ENCODE measurements around the gene EXOSC3. TPM values are rescaled to one million over a fixed set of nuclear protein-coding genes. Genes with fewer than 3 reads are reported as not detected.

EXOSC3 gene
- total RNA-seq (38.0 and 39.1 TPM in 2 replicates), polyA plus RNA-seq (21.5 and 25.0 TPM in 2 replicates), polyA minus RNA-seq (14.2 and 26.6 TPM in 2 replicates), Bru-seq, nascent RNA (percentile 94 among the genes with signal in this experiment), BruChase-seq, experiment 1, labeled RNA remaining after a 6-hour chase (percentile 92 among the genes with signal in this experiment), BruChase-seq, experiment 2, labeled RNA remaining after a 2-hour chase (percentile 97 among the genes with signal in this experiment)
- 16.2 and 18.4 TPM in 2 replicates for polyA plus RNA-seq (2011; cell fraction: cytosol; rRNA removed)
- 9.7 and 13.0 TPM in 2 replicates for polyA plus RNA-seq (2011; cell fraction: nucleus; rRNA removed)
- polyA plus RNA-seq (2012): 28.8 and 31.4 TPM in 2 replicates
- 51.2 TPM for polyA minus RNA-seq (2011; cell fraction: cytosol; rRNA and poly(A)+ RNA removed)
- 18.0 and 34.6 TPM in 2 replicates for polyA minus RNA-seq (2011; cell fraction: nucleus; rRNA and poly(A)+ RNA removed)
- long read RNA-seq, transcript EXOSC3-202 (3 exons, 768 nt): minor isoform, 12 of 79 reads
- long read RNA-seq, transcript EXOSC3-201 (4 exons, 1,806 nt): major isoform, 65 of 79 reads
- long read RNA-seq, partial matches to known transcripts: 0 of 79 reads
- long read RNA-seq, other reads (novel, unspliced or antisense): 1 of 79 reads

DNA sequence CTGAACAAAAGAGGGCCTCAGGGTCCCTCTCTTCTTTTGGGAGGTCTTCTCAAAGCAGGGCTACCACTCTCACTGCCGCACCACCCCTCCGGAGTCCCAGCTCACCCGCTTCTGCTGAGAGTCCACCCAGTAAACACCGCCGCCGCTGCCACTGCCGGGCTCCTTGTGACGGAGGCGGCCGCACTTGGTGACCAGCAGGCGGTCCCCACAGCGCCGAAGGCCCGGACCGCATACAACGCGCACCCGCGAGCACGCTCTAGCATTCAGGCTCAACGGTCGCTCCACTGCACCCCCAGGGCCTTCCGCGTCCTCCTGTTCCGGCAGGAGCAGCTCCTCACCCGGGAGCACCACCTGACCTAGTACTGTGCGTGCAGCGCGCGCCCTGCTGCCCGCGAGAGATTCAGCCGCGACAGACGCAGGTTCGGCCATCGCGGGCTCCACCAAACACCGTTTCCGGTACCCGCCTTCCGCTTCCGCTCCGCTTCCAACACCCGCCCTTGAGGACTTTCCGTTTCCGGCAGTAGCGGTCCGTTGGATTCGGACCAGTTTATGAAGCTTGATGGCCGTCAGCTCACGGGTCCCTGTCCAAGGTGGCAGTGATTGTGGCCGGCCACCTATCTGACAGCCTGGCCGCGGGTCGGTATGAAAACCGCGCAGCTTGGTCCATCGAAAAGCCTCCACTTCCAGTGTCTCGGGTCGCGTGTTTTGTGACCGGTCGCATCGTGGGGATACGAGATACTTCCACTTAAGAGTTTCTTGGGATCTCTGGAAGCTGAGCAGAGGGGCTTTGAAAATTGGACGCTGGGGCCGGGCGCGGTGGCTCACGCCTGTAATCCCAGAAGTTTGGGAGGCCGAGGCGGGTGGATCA, at the start of gene EXOSC3:
TSS of gene EXOSC3 (minus strand) at position 449 of the 868 bp plus-strand sequence. CDS start at position 429, 20 bp downstream.
- Histone ChIP-seq H3K9me1 (replicated peaks; ENCODE audit: control insufficient read depth, extremely low read depth, insufficient read depth, low read length) (no peaks in the 10 kb centered on the region), H3K27ac (ENCODE audit: insufficient read depth, low read depth, low read length) (peak within 1 kb of the TSS; percentile 34), H3K9ac (replicated peaks; ENCODE audit: extremely low read depth, insufficient read depth, low read length) (peak within 1 kb of the TSS; percentile 72), H2AFZ (ENCODE audit: low read depth, low read length) (peak within 1 kb of the TSS; percentile 91), H3K4me3 (replicated peaks in 1 of 3; ENCODE audit: insufficient read depth in 1 of 3, low read depth in 1 of 3, low read length in 3 of 3) (peak within 1 kb of the TSS; percentile 42 to 80 (median 64)), H3K27me3 (ENCODE audit: control insufficient read depth in 2 of 2, insufficient read depth in 2 of 2, low read length in 2 of 2) (no peaks in the 10 kb centered on the region), H3K79me2 (ENCODE audit: control insufficient read depth, insufficient read depth, low read length) (peaks cover 30% of the 10 kb centered on the region), H3K36me3 (ENCODE audit: control insufficient read depth in 2 of 2, extremely low read depth in 1 of 2, insufficient read depth in 2 of 2, low read length in 2 of 2) (peaks cover 5 to 22% of the 10 kb centered on the region in 2 experiments), H3K4me2 (ENCODE audit: insufficient read depth, low read length) (peak within 1 kb of the TSS; percentile 79), H4K20me1 (replicated peaks; ENCODE audit: control insufficient read depth, extremely low read depth, insufficient read depth, low read length) (no peaks in the 10 kb centered on the region), H3K4me1 (ENCODE audit: control insufficient read depth, extremely low read depth, insufficient read depth, low read length) (peaks cover 12% of the 10 kb centered on the region), H3K9me3 (replicated peaks; ENCODE audit: control insufficient read depth, insufficient read depth, low read length) (no peaks in the 10 kb centered on the region)
- dilution Hi-C loops (cut with MboI; ENCODE audit: extremely low pct_ligation_motif_present, low sequenced_read_pairs): no loop called here
- TF ChIP-seq POLR2A (IDR thresholded peaks at IDR 0.05; ENCODE audit: low read depth, low read length): peak; percentile 94
- no peak for TF ChIP-seq JUN (IDR thresholded peaks at IDR 0.05; ENCODE audit: borderline replicate concordance, insufficient read depth, insufficient read length, low read depth)
- TF ChIP-seq FOS (IDR thresholded peaks at IDR 0.05; ENCODE audit: borderline replicate concordance, insufficient read depth, low read length): no peak
- no peak for TF ChIP-seq GATA2 (IDR thresholded peaks at IDR 0.05; ENCODE audit: insufficient read depth, insufficient read length, low read depth, low read length)
- TF ChIP-seq, protein P1, sequence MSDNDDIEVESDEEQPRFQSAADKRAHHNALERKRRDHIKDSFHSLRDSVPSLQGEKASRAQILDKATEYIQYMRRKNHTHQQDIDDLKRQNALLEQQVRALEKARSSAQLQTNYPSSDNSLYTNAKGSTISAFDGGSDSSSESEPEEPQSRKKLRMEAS (IDR thresholded peaks at IDR 0.05; ENCODE audit: insufficient read depth, insufficient read length): no peak
- no peak for TF ChIP-seq EZH2 (IDR thresholded peaks at IDR 0.05; ENCODE audit: borderline replicate concordance, low read depth, low read length, severe bottlenecking)
- TF ChIP-seq POLR2AphosphoS5 (IDR thresholded peaks at IDR 0.05; ENCODE audit: insufficient read depth, low read depth, low read length): peak; percentile 96
- TF ChIP-seq, protein P2, sequence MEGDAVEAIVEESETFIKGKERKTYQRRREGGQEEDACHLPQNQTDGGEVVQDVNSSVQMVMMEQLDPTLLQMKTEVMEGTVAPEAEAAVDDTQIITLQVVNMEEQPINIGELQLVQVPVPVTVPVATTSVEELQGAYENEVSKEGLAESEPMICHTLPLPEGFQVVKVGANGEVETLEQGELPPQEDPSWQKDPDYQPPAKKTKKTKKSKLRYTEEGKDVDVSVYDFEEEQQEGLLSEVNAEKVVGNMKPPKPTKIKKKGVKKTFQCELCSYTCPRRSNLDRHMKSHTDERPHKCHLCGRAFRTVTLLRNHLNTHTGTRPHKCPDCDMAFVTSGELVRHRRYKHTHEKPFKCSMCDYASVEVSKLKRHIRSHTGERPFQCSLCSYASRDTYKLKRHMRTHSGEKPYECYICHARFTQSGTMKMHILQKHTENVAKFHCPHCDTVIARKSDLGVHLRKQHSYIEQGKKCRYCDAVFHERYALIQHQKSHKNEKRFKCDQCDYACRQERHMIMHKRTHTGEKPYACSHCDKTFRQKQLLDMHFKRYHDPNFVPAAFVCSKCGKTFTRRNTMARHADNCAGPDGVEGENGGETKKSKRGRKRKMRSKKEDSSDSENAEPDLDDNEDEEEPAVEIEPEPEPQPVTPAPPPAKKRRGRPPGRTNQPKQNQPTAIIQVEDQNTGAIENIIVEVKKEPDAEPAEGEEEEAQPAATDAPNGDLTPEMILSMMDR (IDR thresholded peaks at IDR 0.05; ENCODE audit: extremely low read depth in 1 of 2, insufficient read depth in 1 of 2, low read depth in 1 of 2, low read length in 2 of 2): no peak
- intact Hi-C loops (cut with micrococcal nuclease): loop anchor here (1.0 to 10.0 kb wide), 5 partner anchors 15 to 300 kb away; partner anchors contain the start of genes DCAF10, POLR1E, SLC25A51 and TRMT10B
- POLR2A ChIA-PET: interaction anchor here (1.2 kb wide), 1 partner anchor 16 kb away, joined by 7 read pairs; the partner anchor contains the start of gene DCAF10
- peak; percentile 81 for FAIRE-seq
- TSS peak; percentile 81 for BruUV-seq (replicated peaks)
- CTCF ChIA-PET: interaction anchor here (0.9 to 1.5 kb wide), 4 partner anchors 10 to 479 kb away, joined by 3 to 4 read pairs (median 4); partner anchors contain the start of gene TOMM5
- DNase-seq (ENCODE audit: low read depth, low spot score): peak; percentile 91
